Activated CD4-positive, alpha-beta T cell treated with anti-CD3 and anti-CD28 coated beads, Interleukin-2, amount 50 U/mL, for 1 hour (primary cell): ENCODE measurements around the gene ATOH8.
A peak's percentile ranks its signal among the peaks of the same experiment; 100 is the strongest.

Source experiments
- DNase-seq: peaks from one replicate; pipeline ENCODE4 v3.0.0-alpha.2; 2020

ATOH8 gene

DNA sequence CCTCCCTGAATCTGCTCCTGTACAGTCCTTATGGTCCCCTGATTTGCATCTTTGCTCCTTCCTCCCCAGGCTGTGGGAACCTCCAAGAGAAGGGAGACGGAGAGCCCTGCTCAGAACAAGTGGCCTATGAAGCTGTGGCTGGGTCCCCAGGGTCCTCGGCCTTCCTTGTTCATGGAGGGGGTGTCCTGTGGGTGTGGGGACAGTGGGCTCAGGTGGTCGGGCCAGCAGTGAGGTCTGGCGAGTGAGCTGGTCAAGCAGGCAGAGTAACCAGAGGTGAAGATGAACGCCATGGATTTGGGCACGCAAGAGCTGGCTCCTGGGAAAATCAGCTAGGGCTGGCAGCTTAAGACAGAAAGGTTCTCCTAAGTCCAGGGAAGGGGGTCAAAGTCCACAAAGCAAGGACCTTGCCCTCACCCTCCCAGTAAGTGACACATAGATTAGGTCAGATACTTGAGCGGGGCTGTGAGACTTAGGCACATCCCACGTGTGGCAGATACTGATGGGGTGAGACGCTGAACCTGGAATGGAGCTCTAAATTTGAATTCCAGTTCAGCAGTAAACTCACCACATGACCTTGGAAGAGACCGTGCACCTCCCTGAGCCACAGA, 34.8 kb upstream of the ATOH8 start:
- no peak for DNase-seq

DNA sequence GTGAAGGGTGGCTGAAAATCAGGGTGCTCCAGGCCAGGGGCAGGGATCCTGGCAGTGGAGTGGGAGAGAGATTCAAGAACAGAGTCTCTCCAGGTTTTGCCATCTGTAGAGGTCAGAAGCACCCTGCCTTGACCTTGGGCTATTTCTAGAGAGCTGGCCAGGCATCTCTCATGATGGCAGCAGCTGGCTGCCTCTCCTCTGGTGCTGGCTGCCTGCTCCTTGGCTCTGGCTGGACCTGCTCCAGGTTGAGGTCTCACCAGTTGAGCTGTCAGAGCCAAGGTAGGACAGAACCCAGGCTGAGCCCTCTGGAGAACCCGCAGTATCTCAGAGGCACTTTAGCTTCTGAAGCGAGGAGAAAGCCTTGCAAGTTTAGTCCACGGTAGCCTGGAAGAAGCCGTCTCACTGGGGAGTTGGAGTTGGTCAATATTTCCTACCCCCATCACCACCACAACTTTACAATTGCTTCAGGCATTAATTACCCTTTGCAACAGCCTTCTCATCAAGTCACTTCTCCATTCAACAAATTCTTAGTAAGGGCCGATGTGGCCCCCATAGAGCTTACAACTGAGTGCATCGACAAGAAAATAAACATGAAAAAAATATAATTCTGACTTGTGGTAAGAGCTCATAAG, 34.1 kb upstream of the ATOH8 start:
- no peak for DNase-seq

DNA sequence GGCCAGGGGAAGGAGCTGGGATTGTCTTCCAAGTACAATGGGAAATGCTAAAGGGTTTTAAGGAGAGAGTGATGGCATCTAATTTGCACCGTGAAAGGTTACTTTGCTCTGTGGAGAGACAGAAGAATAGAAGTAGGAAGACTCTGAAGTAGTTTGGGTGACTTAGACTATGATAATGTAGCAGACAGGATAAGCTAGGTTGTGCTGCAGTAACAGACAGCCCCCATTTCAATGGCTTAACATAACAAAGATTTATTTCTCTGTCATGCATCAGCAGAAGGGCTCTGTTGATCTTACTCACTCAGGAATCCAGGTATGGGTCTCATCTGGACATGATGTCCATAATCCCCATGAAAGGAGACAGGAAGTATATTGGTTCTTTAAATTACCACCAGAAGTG, 33.3 kb upstream of the ATOH8 start:
- no peak for DNase-seq

DNA sequence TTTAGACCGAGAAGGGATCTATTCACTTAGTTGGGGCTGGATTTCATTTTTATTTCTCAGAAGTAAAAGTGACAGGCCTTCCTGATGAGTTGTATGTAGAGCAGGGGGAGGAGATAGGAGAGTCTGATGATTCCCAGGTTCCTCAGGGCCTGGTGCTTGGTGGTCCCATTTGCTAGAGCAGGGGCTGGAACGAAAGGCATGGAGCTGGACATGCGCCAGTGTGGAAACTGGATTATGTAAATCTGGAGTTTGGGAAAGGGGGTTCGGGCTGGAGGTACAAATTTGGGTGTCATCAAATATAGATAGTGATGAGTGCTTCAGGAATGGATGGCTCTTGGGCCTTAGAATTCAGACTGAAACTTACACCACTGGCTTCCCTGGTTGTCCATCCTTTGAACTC, 32.1 kb upstream of the ATOH8 start:
- no peak for DNase-seq

DNA sequence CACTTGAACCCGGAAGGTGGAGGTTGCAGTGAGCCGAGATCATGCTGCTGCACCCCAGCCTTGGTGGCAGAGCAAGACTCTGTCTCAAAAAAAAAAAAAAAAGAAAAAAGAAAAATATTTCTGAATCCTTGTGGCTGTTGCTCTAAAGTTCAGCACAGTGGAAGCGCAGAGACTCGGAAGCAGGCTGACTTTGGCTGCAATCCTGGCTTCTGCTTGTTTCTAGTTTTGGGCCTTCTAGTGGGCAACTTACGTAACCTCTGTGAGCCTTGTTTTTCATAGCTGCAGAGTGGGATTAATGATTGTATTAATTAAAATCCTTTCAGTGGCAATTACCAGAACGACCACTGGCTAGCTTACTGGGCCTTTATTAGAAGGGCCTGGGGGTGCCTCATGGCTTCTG, 31.3 kb upstream of the ATOH8 start:
- DNase-seq: no peak

DNA sequence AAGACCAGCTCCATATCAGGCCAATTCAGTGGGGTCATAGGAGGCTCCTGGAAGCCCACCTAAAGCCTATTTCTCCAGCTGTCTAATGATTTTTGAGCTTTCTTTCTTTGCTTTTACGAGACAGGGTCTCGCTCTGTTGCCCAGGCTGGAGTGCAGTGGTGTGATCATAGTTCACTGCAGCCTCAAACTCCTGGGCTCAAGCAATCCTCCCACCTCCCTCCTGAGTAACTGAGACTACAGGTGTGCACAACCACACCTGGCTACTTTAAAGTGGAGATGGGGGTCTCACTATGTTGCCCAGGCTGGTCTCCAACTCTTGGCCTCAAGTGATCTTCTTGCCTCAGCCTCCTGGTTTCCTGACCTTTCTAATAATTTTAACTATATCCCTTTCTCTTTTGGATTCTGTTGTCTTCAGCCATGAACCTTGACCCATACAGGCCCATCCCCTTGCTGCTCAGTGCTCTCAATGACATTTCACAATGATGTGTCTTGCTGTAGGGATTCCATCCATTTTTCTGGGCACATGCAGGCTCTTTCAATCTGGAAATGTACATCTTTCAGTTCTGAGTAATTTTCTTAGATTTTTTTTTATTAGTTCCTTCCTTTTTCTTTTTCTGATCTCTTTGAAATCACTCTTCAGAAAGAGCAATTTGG, 30.0 kb upstream of the ATOH8 start:
- no peak for DNase-seq

DNA sequence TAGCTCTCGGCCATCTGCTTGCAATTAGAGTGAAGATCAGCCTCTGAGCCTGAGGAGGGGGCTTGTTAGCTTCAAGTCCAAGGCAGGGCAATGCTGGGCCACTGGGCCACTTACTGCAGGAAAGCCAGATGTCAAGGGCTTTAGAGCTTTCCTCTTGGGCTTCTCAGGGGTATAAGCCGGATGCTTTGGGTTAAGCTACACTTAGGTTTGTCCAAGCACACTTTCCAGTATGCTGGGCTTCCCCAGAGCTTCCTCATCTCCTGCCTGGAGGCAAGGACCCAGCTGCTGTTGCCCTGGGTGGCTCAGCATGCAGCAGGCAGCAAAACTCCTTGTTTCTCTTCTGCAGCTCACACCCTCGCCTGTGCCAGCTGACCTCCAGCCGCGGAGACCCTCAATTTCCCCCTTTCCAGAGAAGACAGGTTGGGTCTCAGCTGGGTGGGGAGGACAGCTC, 29.0 kb upstream of the ATOH8 start:
- DNase-seq: no peak

DNA sequence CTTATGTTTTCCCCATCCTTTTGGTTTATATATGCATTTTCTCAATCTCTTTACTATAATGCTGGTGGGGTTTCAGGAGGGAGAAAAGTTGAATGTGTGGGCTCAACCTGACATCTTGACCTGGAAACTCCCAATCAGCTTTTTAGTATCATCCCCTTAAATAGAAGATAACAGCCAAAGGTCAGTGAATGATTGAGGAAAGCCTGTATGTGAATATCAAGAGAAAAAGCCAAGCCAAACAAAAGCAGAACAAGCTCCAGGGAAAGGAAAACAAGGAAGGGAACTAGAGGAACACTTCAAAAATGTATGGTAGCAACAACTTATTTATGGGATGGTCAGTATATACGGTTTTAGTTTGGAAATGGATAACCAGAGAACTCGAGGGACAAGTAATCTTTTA, 28.3 kb upstream of the ATOH8 start:
- no peak for DNase-seq

DNA sequence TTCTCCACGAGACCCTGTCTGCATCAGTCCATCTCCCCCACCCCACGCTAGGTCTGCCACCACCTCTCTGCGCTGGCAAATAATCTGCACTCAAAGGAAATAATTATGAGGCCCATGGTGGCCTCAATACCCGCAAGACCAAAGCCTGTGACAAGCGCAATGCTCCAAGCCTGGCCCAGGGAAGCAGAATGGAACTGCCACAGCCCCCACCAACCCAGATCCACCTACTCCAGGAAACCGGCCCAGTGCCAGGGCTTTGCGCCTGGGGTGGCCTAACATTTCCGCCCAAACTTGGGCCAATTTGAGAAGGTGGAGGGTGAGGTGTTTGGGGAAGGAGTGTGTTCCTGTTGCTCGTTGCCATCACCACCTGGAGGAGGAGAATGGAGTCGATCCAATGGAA, 26.0 kb upstream of the ATOH8 start:
- DNase-seq: no peak

DNA sequence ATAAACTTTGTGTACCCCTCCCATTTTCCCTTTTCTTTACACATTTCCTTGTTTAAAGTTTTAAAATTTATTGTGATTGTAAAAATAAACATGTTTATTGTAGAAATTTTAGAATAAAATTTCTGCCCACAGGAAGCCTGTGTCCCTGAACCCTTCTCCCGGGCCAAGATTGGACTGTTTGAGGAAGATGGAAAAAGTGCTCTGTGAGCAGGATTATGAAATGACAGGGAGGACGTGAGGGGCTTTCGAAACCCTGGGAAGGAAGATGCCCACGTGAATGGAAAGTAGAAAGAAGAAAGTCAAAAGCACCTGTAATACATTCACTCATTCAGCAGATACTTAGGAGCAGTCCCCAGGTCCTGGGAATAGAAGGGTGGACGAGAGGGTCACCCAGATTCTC, 25.4 kb upstream of the ATOH8 start:
- DNase-seq: no peak

DNA sequence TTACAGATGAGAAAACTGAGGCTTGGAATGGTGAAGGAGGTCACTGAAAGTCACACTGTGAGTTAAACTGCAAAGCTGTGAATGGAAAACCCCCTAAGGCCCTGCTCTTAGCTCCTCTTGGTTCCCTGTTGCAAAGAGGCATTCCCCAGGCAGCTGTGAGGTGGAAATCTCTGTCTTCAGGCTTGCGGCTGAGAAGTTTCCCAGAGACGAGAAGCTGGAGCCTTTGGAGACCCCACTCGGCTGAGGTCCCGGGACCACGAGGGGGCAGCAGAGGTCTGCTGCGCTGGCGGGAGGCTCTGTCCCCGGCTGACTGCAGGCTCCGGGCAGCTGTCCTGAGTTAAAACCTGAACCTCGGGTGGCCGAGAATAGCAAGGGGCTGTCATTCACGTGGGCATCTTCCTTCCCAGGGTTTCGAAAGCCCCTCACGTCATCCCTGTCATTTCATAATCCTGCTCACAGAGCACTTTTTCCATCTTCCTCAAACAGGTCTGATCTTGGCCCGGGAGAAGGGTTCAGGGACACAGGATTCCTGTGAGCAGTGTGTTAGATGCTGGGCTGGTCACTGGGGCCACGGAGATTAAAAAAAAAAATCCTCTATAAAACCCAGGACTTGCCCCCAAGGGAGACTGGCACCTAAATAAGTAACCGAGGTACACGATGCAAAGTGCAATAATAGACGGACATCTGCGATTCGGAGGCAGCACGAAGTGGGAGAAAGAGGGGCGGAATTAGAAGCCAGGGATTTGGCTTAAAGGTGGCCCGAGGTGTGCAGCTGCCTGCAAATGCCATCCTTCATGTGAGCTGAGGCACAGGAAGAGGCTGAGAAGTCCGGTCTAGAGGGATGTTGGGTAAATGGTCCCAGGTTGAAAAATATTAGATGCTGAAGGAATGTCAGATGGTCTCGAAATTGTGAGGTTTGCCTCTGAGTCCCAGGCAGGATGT, 24.6 kb upstream of the ATOH8 start:
- DNase-seq: peak; percentile 69

DNA sequence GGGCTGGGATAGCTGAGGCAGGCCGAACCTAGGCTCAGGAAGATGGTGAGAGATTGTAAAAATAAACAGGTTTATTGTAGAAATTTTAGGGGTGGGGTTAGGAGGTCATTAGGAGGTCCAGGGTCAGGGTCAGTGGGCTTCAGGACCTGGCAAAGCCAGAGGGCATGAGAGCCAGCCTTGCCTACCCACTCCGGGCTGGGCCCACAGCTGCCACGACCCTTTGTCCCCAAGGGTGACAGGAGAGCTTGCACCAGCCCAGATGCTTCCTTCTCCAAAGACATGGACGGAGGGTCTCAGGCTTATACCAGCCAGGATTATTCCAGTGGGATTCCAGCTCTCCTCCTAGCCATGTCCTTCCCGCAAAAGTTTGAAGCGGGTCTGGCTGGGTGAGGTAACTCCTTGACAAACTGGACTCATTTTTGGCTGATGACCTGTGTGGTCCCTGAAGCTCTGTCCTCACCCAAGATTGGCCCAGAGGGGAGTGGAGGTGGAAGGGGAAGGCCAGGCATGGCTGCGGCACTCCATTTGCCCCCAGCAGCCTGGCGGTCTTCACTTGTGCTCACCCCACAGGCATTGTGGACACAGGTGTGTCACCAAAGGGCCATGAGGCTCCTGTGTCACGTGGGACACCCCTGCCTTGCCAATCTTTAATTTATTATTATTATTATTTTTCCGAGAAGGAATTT, 23.8 kb upstream of the ATOH8 start:
- no peak for DNase-seq

DNA sequence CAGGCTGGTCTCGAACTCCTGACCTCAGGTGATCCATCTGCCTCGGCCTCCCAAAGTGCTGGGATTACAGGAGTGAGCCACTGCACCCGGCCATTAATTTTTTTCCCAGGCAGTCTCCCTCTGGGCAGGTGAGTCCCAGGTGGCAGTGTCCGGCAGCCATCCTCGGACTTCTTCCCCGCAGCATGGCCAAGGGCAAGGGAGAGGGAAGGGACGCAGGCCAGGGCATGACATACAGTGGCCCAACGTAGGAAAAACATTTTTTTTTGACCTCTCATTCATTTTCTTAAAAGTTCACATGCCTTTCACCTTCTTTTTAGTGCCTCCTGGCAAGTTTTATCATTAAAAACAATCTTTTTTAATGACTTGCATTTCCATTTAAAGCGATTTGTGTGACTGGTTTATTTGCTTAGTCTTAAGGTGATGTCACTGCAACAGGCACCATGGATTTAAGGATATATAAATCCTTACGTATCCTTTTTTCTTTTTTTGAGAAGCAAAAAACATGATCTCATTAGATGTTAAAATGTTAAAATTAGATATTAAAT, 23.0 kb upstream of the ATOH8 start:
- no peak for DNase-seq

DNA sequence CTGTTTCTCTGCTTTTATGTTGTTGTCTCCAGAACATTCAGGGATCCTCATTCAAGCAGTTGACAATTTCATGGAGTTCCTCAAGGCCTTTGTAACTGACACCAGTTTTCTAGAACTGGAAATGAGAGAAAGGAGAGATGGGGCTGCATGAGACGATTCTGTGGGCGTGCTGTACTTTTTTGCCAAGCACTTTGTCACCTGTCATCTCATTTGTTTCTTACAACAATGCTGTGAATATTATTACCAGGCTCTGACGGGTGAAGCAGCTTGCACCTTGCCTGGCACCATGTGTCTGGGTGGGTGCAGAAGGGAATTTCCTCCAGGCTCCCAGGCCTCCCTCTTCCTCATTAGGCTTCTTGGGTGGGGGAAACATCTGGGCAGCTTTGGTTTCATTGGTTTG, 22.2 kb upstream of the ATOH8 start:
- no peak for DNase-seq

DNA sequence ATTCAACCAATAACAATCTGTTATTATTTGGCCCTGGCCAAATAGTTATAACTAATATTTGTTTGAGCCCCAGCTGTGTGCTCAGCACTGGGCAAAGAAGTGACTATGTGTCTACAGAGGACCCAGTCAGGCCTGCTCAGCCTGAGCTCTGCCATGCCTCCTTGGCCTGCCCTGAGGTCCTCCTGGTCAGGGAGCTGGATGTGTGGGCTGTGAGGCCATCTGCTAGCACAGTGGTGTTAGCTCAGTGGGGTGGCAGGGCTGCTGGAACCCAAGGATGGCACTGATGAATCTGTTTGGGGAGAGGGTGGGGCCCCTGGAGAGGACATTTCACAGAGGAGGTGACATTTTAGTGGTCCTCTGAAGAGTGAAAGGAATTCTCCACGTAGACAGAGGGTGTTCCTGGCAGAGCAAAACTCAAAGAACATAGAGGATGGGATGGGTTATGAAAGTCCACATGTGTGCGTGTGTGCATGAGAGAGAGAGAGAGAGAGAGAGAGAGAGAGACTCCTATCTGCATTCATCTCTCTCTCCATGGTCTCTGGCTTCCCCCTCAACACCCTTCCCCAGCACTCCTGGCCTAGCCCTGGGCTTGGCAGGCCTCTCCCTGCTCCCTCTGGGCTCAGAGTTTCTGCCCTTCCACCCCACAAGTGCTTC, 21.2 kb upstream of the ATOH8 start:
- DNase-seq: no peak

DNA sequence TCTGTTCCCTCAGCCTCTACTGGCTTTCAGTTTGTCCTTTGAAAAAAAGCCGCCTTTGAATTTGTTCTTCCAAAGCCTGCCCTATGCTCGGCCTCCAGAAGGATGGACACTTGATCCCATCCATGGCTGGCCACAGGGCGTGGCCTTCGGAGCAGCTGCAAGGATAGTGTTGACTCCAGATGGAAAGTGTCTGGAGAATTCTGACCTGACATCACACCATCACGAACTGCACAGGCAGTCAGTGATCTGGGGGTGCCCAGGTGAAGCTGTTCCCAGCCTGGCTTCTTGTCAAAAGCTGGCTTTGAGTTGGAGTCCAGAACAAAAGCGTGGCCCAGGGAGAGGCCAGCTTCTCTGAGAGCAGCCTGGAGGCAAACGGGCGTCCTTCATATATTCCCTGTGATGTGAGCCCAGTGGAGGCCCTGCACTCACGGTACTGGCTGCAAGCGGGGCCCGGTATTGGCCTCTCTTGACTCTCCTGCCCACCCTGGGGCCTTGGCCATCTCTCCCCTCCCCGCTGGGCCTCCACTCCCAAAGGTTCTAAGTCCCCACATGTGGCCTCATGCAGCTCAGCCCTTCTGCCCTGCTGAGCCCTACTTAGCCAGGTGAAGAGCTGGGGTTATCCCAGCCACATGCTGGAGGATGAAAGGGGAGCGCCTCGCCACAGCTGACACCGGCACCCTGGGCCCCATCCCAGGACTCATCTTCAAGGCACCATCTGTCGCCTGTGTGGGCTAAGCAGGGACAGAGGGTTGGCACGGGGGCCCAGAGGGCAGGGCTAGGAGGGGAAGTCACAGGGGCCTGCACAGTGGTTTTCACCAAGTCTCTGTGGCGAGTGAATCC, 20.4 kb upstream of the ATOH8 start:
- no peak for DNase-seq

DNA sequence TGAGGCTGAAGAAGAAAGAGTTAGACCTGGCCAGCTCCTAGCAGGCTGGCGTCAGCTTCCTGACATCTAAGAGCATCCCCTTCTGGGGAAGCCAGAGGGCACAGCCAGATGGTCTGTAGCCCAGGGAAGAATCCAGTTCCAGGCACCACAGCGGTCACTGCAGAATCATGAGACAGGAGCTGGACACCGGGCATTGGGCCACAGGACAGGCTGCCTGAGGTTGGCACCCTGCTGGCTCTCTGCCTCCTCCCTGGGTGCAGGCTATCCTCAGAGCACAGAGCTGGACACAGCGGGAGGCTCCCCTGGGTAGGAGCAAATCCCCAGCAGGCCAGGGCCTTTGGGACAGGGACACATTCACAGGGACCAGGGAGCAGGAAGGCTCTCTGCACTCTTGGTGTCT, 19.8 kb upstream of the ATOH8 start:
- DNase-seq: no peak

DNA sequence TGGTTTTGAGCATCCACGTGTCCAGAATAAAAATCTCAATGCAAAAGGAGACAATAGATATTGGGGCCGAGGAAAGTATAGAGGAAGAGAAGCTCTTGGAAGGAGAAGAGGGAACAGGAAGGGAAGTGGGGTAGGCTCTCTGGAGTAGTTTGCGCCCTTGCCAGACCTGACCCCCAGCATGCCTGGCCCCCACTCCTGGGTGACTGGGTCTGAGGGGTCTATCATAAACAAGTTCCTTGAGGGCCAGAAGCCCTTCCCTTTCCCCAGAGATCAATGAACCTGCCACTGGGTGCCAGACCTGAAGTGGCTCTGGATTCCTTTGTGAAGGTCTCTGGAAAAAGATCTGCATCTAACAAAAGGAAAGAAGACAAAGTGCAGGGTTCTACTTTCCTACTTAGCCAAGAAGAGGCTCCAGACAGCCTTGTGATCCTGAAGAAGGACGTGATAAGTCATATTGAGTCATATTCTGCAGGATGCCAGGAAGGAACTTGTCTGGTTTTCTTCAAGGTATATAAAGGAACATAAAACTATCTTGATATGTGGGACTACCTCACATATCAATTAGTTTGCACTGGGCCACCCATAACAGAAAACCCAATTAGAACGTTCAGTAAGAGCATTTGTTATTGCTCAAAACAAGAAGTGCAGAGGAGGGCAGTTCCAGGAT, 18.7 kb upstream of the ATOH8 start:
- no peak for DNase-seq

DNA sequence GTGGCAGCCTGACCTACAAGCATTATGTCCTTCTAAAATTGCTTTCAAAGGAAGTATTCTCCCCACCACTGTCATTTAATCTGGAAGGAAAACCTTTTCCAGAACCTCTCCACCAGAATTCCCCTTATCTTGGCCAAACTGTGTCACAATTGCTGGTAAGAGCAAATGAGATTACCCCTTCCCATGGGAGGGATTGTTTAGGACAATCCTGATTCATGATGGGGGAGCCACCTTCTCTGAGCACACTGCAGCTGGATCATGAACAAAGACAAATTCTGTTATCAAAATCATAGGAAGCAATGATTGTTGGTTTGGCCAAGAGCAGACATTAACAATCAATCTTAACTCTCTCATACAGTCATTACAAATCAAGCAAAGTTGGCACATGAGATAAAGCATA, 18.1 kb upstream of the ATOH8 start:
- no peak for DNase-seq
